ENCODE measurements around the gene MRPS16. TPM values are rescaled to one million over a fixed set of nuclear protein-coding genes. Genes with fewer than 3 reads are reported as not detected.

Gene MRPS16
- total and polyA plus RNA-seq, 2 of the 13 experiments (the other 11 are each of a cell fraction or from before 2014, with no cell fraction given) = 70.1 to 135 TPM

DNA sequence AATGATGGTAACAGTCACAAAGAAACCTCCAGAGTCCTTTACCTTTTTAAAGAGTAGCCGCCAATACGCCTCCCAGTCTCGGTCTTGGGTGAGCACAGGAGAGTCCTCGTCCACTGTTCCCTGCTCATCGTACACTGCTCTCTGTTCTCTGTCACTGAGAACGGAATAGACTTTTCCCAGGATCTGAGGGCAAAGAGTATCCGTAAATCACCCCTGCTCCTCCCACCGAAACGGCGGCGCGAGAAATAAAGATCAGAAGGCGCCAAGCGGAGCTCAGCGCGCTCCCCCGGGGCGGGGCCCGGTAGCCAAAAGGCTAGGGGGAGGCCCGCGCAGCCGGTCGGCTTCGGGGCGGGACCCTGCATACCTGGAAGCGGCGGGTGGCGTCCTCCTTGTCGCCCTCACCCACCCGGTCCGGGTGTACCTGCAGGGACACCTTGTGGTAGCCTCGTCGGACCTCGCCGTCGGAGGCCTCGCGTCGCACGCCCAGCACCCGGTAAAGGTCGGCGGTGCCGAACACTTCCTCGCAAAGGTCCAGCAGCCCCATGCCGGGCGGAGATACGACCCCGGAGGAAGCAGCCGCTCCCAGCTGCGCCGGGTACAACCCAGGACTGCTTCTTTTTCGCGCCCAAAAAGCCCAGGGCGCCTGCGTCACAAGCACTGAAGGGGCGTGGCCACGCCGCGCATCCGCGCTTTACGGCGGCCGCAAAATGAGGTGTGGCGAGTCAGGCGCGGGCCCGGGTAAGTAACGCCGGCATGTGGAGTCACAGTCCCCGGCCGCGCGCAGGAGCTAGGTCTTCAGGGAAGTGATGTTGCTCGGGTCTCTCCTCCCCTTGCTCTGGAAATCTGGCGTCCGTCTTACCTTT lies 5.6 kb downstream of the MRPS16 start, which contains the start of gene DNAJC9 (continued):
- TF ChIP-seq ESRRA (CRISPR knock-in tag; IDR thresholded peaks at IDR 0.05; ENCODE audit: low read depth) (peak; percentile 84), ZFP41 (CRISPR knock-in tag; IDR thresholded peaks at IDR 0.05; ENCODE audit: borderline replicate concordance) (0 out of 2 replicates have a peak, but pooled peaks have one; percentile 68), ZNF367 (CRISPR knock-in tag; IDR thresholded peaks at IDR 0.05; ENCODE audit: borderline replicate concordance) (no peak), TOPORS (CRISPR knock-in tag; IDR thresholded peaks at IDR 0.05) (peak; percentile 96), SMYD3 (CRISPR knock-in tag; IDR thresholded peaks at IDR 0.05) (peak; percentile 77), CREB1 (IDR thresholded peaks at IDR 0.05) (peak; percentile 84), CREB1 (CRISPR knock-in tag; IDR thresholded peaks at IDR 0.05) (peak; percentile 95), ONECUT2 (CRISPR knock-in tag; IDR thresholded peaks at IDR 0.05) (peak; percentile 26), ZNF446 (CRISPR knock-in tag; IDR thresholded peaks at IDR 0.05) (no peak), PAF1 (CRISPR knock-in tag; IDR thresholded peaks at IDR 0.05) (no peak), CREM (IDR thresholded peaks at IDR 0.05) (peak; percentile 83), CREM (CRISPR knock-in tag; IDR thresholded peaks at IDR 0.05) (no peak), HOXA7 (CRISPR knock-in tag; IDR thresholded peaks at IDR 0.05) (no peak), GRHL1 (CRISPR knock-in tag; conservative IDR thresholded peaks at IDR 0.05) (no peak), ZNF333 (CRISPR knock-in tag; IDR thresholded peaks at IDR 0.05; ENCODE audit: borderline replicate concordance) (peak; percentile 89; the same call in 1 of the 2 replicates), HOXD1 (CRISPR knock-in tag; IDR thresholded peaks at IDR 0.05) (peak; percentile 48; the same call in 1 of the 2 replicates), ZNF766 (CRISPR knock-in tag; IDR thresholded peaks at IDR 0.05; ENCODE audit: borderline replicate concordance) (0 out of 2 replicates have a peak, but pooled peaks have one; percentile 46), ZNF124 (CRISPR knock-in tag; IDR thresholded peaks at IDR 0.05) (peak; percentile 71; the same call in 1 of the 2 replicates), ZSCAN25 (CRISPR knock-in tag; IDR thresholded peaks at IDR 0.05) (no peak; the same call in 1 of the 2 replicates), ZNF724P (CRISPR knock-in tag; IDR thresholded peaks at IDR 0.05; ENCODE audit: borderline replicate concordance) (no peak; the same call in 1 of the 2 replicates), FOXK1 (CRISPR knock-in tag; IDR thresholded peaks at IDR 0.05; ENCODE audit: borderline replicate concordance, low read depth) (peak; percentile 74; the same call in 1 of the 2 replicates), NBN (conservative IDR thresholded peaks at IDR 0.05) (no peak), ZNF713 (CRISPR knock-in tag; IDR thresholded peaks at IDR 0.05) (no peak), ZNF24 (IDR thresholded peaks at IDR 0.05) (no peak), SETDB1 (CRISPR knock-in tag; IDR thresholded peaks at IDR 0.05; ENCODE audit: borderline replicate concordance) (no peak), ISL2 (CRISPR knock-in tag; IDR thresholded peaks at IDR 0.05) (peak; percentile 25; the same call in 1 of the 2 replicates), ARNTL (CRISPR knock-in tag; IDR thresholded peaks at IDR 0.05) (peak; percentile 75), ZNF761 (CRISPR knock-in tag; conservative IDR thresholded peaks at IDR 0.05) (peak; percentile 92; the same call in 1 of the 2 replicates), HNF4A (CRISPR knock-in tag; IDR thresholded peaks at IDR 0.05) (peak; percentile 62)
- TF ChIP-seq, protein P1, sequence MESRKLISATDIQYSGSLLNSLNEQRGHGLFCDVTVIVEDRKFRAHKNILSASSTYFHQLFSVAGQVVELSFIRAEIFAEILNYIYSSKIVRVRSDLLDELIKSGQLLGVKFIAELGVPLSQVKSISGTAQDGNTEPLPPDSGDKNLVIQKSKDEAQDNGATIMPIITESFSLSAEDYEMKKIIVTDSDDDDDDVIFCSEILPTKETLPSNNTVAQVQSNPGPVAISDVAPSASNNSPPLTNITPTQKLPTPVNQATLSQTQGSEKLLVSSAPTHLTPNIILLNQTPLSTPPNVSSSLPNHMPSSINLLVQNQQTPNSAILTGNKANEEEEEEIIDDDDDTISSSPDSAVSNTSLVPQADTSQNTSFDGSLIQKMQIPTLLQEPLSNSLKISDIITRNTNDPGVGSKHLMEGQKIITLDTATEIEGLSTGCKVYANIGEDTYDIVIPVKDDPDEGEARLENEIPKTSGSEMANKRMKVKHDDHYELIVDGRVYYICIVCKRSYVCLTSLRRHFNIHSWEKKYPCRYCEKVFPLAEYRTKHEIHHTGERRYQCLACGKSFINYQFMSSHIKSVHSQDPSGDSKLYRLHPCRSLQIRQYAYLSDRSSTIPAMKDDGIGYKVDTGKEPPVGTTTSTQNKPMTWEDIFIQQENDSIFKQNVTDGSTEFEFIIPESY (CRISPR knock-in tag; IDR thresholded peaks at IDR 0.05) = peak; percentile 55; the same call in 1 of the 2 replicates
